GM19193 (cell line): ENCODE measurements around the gene CTSD.

Source experiments
- POLR2A ChIP-seq: IDR thresholded peaks from 4 replicates; pipeline ENCODE4 v1.6.1; 2011; ENCODE audit not compliant: insufficient read depth, insufficient read length; ENCODE audit errors: extremely low read depth

CTSD gene

GRCh38 chr11:1784761-1785650 lies 21.3 kb upstream of the CTSD start:
- no peak for TF ChIP-seq POLR2A

- TF ChIP-seq POLR2A, result no peak
Observed at GRCh38 chr11:1783725-1784529, 20.2 kb upstream of the CTSD start.

- no peak for TF ChIP-seq POLR2A
Observed at GRCh38 chr11:1782831-1783724, 19.4 kb upstream of the CTSD start.

- TF ChIP-seq POLR2A, result no peak
Observed at GRCh38 chr11:1782031-1782590, 18.4 kb upstream of the CTSD start.

- no peak for TF ChIP-seq POLR2A
Observed at GRCh38 chr11:1781593-1781975, 17.9 kb upstream of the CTSD start.

- TF ChIP-seq POLR2A, result no peak
Observed at GRCh38 chr11:1780700-1781592, 17.2 kb upstream of the CTSD start.

- TF ChIP-seq POLR2A, result no peak
Observed at GRCh38 chr11:1779806-1780699, 16.3 kb upstream of the CTSD start.

GRCh38 chr11:1779034-1779805 lies 15.5 kb upstream of the CTSD start:
- TF ChIP-seq POLR2A, result no peak

DNA sequence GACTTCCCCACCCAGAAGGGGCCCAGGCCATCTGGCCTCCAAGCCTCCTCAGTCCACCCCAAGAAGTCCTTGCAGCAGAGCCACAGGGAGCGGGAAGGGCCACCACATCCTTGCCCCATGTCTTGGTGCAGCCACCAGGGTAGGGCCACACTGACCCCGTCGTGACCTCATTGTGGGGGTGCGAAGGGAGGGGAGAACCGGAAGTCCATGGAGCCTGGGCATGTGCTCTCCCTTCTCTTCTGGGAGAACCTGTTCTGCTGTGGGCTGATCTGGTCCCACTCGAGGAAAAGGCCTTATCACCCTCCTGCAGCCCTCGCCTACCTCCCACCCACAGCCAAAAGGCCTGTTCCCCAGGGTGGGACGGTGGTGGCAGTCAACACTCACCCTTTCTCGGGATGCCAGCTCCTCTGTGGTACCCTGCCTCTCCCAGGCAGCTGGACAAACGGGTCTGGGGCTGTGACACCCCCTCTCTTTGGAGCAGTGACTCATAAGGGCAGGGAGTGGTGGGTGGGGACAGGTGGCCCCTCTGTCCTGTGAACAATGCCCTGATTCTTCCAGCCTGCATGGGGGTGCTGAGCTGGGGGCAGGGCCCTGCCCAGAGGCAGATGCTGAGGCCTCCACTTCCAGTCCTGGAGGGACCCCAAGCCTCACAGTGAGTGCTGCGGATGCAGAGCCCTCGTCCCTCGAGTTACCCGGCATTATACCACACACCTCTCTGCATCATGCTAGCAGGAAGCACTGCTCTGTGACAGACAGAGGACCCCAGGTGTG lies 14.6 kb upstream of the CTSD start:
- TF ChIP-seq POLR2A, result no peak

DNA sequence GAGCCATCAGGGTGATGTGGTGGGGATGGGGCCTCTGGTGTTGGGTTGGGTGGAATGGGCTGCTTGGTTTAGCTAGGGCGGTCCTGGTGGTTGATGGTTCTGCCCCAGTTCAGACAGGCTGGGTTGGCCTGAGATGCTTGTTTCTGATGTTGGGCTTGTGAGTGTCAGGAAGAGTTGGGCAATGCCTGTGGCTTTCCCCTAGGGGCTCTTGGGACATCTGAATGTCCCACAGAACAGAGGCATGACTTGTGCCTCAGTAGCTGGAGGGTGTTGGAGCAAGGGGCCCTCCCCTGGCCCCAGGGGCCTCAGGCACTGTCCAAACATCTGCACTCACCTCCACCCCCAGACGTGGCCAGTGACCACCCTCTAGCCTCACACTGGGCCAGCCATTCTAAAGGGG lies 14.0 kb upstream of the CTSD start:
- TF ChIP-seq POLR2A, result no peak

- no peak for TF ChIP-seq POLR2A
Observed at GRCh38 chr11:1776944-1777715, 13.4 kb upstream of the CTSD start.

DNA sequence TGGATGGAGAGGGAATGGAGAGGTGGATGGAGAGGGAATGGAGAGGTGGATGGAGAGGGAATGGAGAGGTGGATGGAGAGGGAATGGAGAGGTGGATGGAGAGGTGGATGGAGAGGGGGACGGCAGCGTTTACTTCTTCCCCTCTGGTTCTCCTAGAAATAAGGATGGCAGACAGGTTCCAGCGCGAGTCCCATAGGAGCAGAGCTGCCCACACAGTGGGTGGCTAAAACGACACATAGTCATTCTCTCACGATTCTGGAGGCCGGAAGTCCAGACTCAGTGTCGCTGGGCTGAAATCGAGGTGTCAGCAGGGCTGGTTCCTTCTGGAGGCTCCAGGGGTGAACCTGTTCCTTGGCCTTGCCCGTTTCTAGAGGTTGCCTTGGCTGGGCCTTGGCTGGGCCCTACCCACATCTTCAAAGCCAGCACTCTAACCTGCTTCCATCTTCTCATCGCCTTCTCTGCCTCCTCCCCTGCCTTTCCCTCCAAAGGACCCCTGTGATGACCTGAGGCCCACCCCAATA lies 12.7 kb upstream of the CTSD start:
- TF ChIP-seq POLR2A, result no peak
